ENCODE data around the gene CYB5RL.

GRCh38 chr1:54221867-54222484 lies 22.1 kb upstream of the CYB5RL start:
- TF ChIP-seq CTCF (IDR thresholded peaks at IDR 0.05; ENCODE audit: insufficient read depth, low read depth, low read length) (no peak), EZH2 (IDR thresholded peaks at IDR 0.05; ENCODE audit: insufficient read depth, low read length) (no peak)

All from astrocyte (in vitro differentiated cells and primary cell).